Glutamatergic neuron (in vitro differentiated cells): ENCODE data around the gene SLC25A26. TPM values are rescaled to one million over a fixed set of nuclear protein-coding genes. Genes with fewer than 3 reads are reported as not detected.

ENCODE experiments used
- DNase-seq: peaks from one replicate; pipeline ENCODE4 v3.0.0; 2022
- H3K27ac Mint-ChIP-seq: one replicate; pipeline ENCODE4 v1.8.0; 2020; ENCODE audit warnings: mild to moderate bottlenecking, mixed read lengths, inconsistent platforms; ENCODE audit not compliant: unreplicated experiment
- H3K27me3 Mint-ChIP-seq: one replicate; pipeline ENCODE4 v1.8.0; 2020; ENCODE audit warnings: mild to moderate bottlenecking, moderate library complexity, mixed read lengths, inconsistent platforms; ENCODE audit not compliant: unreplicated experiment
- H3K36me3 Mint-ChIP-seq: one replicate; pipeline ENCODE4 v1.8.0; 2020; ENCODE audit warnings: mild to moderate bottlenecking, mixed read lengths, inconsistent platforms; ENCODE audit not compliant: unreplicated experiment
- H3K4me1 Mint-ChIP-seq: one replicate; pipeline ENCODE4 v1.8.0; 2020; ENCODE audit warnings: mild to moderate bottlenecking, low read depth, mixed read lengths, inconsistent platforms; ENCODE audit not compliant: unreplicated experiment
- H3K4me3 Mint-ChIP-seq: one replicate; pipeline ENCODE4 v1.8.0; 2020; ENCODE audit warnings: mild to moderate bottlenecking, mixed read lengths, inconsistent platforms; ENCODE audit not compliant: unreplicated experiment
- H3K9me3 Mint-ChIP-seq: one replicate; pipeline ENCODE4 v1.8.0; 2020; ENCODE audit warnings: mild to moderate bottlenecking, moderate library complexity, mixed read lengths, inconsistent platforms; ENCODE audit not compliant: unreplicated experiment
- total RNA-seq: library from RNA; stranded (reverse); fragmentation: NEBNext Ultra II Directional; extraction: Animal tissue kit (Norgen Biotek cat#: 25700); gene quantifications from one replicate; pipeline ENCODE4 v1.2.1, GENCODE V29; 2021; ENCODE audit not compliant: unreplicated experiment
- TF ChIP-seq, protein P1 (sequence below): fragments of 200-600 bp; sonication (generic); IDR thresholded peaks from one replicate; pipeline ENCODE4 v1.5.0; 2021; ENCODE audit not compliant: partially characterized antibody, unreplicated experiment

Gene SLC25A26
- total RNA-seq, 1 donor from 2014 or later = 12.7 TPM

DNA sequence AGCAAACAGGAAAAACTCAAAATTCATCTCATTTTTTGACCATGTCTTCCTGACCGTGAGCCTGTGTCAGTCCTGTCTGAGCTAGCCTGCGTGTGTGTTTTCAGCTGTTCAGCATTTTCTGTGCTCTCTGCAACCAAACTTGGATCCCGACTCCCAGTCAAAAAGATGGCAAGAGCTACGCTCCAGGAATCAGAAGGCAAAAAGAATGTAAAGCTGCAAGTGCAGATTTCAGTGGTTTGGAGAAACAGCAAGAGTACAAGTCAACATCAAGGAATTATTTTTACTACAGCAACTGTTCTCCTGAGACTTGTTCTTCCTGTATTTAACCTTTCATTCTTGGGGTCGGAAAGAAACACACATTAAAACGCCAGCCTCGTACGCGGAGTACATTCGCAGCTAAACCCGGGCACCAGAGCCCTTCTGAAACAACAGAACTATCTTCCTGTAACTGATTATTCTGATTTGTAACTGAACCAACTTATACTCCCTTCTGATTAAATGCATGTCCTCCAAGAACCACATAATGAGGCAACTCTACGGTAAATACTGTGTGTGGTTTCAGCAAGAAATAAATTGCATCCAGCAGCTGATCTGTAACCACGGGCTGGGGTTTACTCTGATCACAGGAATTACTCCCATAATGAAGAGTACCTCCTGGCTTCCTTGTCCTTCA lies 172.7 kb downstream of the SLC25A26 start:
- H3K36me3 Mint-ChIP-seq = peaks cover 13% of the 10 kb centered on the region
- H3K9me3 Mint-ChIP-seq = peaks cover 2% of the 10 kb centered on the region
- peaks cover 12% of the 10 kb centered on the region for H3K4me1 Mint-ChIP-seq
- H3K27me3 Mint-ChIP-seq = peaks cover 4% of the 10 kb centered on the region
- H3K27ac Mint-ChIP-seq = no peak overlapping the region
- no peak for DNase-seq
- H3K4me3 Mint-ChIP-seq = no peak overlapping the region
- TF ChIP-seq, protein P1, sequence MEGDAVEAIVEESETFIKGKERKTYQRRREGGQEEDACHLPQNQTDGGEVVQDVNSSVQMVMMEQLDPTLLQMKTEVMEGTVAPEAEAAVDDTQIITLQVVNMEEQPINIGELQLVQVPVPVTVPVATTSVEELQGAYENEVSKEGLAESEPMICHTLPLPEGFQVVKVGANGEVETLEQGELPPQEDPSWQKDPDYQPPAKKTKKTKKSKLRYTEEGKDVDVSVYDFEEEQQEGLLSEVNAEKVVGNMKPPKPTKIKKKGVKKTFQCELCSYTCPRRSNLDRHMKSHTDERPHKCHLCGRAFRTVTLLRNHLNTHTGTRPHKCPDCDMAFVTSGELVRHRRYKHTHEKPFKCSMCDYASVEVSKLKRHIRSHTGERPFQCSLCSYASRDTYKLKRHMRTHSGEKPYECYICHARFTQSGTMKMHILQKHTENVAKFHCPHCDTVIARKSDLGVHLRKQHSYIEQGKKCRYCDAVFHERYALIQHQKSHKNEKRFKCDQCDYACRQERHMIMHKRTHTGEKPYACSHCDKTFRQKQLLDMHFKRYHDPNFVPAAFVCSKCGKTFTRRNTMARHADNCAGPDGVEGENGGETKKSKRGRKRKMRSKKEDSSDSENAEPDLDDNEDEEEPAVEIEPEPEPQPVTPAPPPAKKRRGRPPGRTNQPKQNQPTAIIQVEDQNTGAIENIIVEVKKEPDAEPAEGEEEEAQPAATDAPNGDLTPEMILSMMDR = no peak

DNA sequence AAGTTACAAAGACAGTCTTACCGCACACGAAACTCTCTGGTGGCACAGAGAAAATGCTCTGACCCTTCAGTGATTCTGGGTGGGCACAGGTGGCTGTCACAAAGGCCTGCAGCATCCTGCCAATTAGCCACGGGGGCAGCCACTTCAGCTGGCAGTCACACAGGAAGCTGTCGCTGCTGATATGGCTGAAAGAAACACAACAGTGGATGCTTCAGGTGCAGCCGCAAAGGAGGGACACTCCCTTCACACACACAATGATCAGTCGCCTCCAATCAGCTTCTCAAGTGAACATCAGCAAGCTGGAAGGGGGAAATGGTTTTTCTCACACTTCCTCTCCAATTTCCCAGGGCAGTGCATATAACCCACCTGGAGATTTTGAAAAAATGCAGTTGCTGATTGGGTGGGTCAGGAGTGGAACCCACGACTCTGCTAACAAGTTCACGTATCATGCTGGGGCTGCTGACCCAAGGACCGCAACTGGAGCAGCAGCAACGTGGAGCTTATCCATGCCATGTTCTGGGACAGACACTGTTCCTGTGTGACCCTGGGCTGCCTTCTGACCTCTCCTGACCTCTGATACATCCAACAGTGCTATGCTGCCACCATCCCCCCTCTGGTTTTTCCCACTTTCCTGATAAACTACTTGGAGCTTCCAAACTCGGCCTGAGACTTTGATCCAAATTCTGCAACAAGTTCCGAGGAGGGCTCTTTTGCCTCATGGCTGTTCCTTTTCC lies 173.4 kb downstream of the SLC25A26 start:
- Mint-ChIP-seq H3K27me3 (peaks cover 8% of the 10 kb centered on the region), H3K27ac (no peak overlapping the region), H3K4me1 (peaks cover 17% of the 10 kb centered on the region), H3K4me3 (no peak overlapping the region), H3K9me3 (peaks cover 6% of the 10 kb centered on the region), H3K36me3 (peaks cover 13% of the 10 kb centered on the region)
- TF ChIP-seq, protein P1 = no peak
- no peak for DNase-seq

DNA sequence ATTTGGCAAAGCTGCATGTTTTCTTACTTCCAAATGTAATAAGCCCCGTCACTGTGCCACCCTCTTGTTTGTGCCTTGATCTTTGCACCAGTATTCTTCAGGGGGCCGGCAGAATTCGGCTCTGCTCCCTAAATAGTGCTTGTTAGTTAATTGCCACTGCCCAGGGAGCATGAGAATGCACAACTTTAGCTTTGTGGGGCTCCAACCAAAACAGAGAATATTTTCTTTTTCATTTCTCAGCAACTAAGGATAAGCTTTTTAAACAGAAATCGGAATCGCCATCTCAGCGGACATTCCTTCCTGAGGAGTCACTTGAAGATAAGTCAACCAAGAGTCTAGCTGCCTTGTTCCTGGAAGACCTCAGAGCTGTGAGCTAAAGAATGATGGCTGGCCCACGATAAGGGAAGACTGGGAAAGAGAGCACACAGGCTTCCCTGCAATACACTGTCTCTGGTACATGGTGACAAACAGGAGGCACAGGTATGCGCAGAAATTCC lies 174.0 kb downstream of the SLC25A26 start:
- TF ChIP-seq, protein P1 = no peak
- H3K27me3 Mint-ChIP-seq = peaks cover 8% of the 10 kb centered on the region
- H3K4me1 Mint-ChIP-seq = peaks cover 19% of the 10 kb centered on the region
- no peak overlapping the region for H3K27ac Mint-ChIP-seq
- H3K4me3 Mint-ChIP-seq = no peak overlapping the region
- H3K9me3 Mint-ChIP-seq = peaks cover 6% of the 10 kb centered on the region
- H3K36me3 Mint-ChIP-seq = peaks cover 13% of the 10 kb centered on the region
- DNase-seq = no peak

DNA sequence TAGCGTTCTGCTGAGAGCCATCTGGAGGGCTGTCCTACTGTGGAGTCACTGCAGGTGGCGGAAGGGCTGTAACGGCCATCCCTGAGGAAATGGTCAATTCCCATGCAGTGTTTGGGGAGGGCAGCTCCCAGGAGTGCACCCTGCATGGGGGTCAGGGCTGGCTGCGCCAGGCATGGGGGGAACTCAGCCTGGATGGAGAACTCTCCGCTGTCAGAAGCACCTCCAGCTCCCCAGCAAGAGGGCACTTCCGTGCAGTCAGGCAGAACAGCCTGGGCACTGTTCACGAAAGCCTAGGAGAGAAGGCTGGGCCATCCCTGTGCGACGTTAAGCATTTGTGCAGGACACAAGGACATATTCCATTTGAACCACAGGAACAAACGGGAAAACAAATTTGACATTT lies 174.8 kb downstream of the SLC25A26 start:
- Mint-ChIP-seq H3K4me3 (no peak overlapping the region), H3K27ac (no peak overlapping the region), H3K4me1 (peaks cover 19% of the 10 kb centered on the region), H3K36me3 (peaks cover 13% of the 10 kb centered on the region), H3K9me3 (peaks cover 6% of the 10 kb centered on the region), H3K27me3 (peaks cover 8% of the 10 kb centered on the region)
- DNase-seq = no peak
- TF ChIP-seq, protein P1 = no peak
